LNCaP clone FGC (cell line): Measurements from ENCODE around the gene ERBB2.

ENCODE experiments used
- DNase-seq: peaks from one replicate; pipeline ENCODE4 v3.0.0-alpha.2; 2011; ENCODE audit warnings: low read depth
- H3K4me3 ChIP-seq: 2 replicates; pipeline ENCODE4 v1.5.1; 2011; ENCODE audit warnings: mild to moderate bottlenecking, low read depth, low read length, control low read depth
- CTCF ChIP-seq: IDR thresholded peaks from 2 replicates; pipeline ENCODE4 v1.5.1; 2012; ENCODE audit warnings: mild to moderate bottlenecking; ENCODE audit not compliant: control insufficient read depth, insufficient read depth; ENCODE audit errors: extremely low read depth

Gene ERBB2

GRCh38 chr17:39716073-39716818 lies 16.4 kb downstream of the ERBB2 start:
- TF ChIP-seq CTCF = no peak
- no peak for DNase-seq
- no peak overlapping the region for H3K4me3 ChIP-seq

- no peak for DNase-seq
- TF ChIP-seq CTCF = no peak
Measured at GRCh38 chr17:39716879-39717536, 17.1 kb downstream of the ERBB2 start.

GRCh38 chr17:39717660-39718059 lies 17.8 kb downstream of the ERBB2 start:
- no peak overlapping the region for H3K4me3 ChIP-seq
- no peak for TF ChIP-seq CTCF
- no peak for DNase-seq

More at GRCh38 chr17:39716879-39717536, 17.1 kb downstream of the ERBB2 start:
- no peak overlapping the region for H3K4me3 ChIP-seq

- H3K4me3 ChIP-seq = no peak overlapping the region
- DNase-seq = no peak
- no peak for TF ChIP-seq CTCF
Measured at GRCh38 chr17:39719563-39720355, 19.9 kb downstream of the ERBB2 start.

GRCh38 chr17:39722104-39722503 lies 22.2 kb downstream of the ERBB2 start:
- no peak for DNase-seq
- no peak overlapping the region for H3K4me3 ChIP-seq
- TF ChIP-seq CTCF = no peak

- TF ChIP-seq CTCF = no peak
- DNase-seq = no peak
- H3K4me3 ChIP-seq = no peak overlapping the region
Measured at GRCh38 chr17:39722965-39723848, 23.3 kb downstream of the ERBB2 start.
